C4-2B (cell line): Measurements from ENCODE around the gene MYO1D.

Experiments
- ZFX ChIP-seq: fragments of 450-650 bp; IDR thresholded peaks from 2 replicates; pipeline ENCODE4 v1.6.1; 2017
- TF ChIP-seq, protein P1 (sequence below): fragments of 450-650 bp; conservative IDR thresholded peaks from 2 replicates; pipeline ENCODE4 v1.5.1; 2017; ENCODE audit warnings: mild to moderate bottlenecking

DNA sequence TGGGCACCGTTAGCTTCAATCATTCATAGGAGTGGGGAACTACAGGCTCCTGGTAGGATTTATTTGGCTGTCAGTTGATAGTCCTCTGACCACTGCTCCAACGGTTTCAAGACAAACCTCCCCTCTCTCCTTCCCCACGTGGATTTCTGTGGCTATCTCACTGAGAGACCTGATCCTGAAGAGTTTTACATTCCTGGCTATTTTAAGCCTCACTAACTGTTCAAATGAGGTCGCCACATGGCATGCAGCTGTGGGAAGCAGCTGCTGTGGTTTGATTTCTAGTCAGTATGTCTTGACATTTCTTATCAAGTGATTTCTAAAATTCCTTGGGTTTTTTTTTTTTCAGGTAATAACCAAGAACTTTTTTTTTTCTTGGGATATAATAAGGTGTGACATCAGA, 351.8 kb downstream of the MYO1D start:
- TF ChIP-seq, protein P1, sequence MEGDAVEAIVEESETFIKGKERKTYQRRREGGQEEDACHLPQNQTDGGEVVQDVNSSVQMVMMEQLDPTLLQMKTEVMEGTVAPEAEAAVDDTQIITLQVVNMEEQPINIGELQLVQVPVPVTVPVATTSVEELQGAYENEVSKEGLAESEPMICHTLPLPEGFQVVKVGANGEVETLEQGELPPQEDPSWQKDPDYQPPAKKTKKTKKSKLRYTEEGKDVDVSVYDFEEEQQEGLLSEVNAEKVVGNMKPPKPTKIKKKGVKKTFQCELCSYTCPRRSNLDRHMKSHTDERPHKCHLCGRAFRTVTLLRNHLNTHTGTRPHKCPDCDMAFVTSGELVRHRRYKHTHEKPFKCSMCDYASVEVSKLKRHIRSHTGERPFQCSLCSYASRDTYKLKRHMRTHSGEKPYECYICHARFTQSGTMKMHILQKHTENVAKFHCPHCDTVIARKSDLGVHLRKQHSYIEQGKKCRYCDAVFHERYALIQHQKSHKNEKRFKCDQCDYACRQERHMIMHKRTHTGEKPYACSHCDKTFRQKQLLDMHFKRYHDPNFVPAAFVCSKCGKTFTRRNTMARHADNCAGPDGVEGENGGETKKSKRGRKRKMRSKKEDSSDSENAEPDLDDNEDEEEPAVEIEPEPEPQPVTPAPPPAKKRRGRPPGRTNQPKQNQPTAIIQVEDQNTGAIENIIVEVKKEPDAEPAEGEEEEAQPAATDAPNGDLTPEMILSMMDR = no peak
- TF ChIP-seq ZFX = no peak
